COR-L47 (cell line): ENCODE results near the gene SOSTDC1.
"Not testable (repeated sequence)": the region's sequence is repeated elsewhere in the genome, so short reads cannot be mapped to it uniquely, and the experiment has no call there.

Experiments used
- DNase-seq: peaks from one replicate; lab custom pipeline; 2025; lab: John Stamatoyannopoulos, UW

The SOSTDC1 gene

GRCh38 chr7:16462431-16462889 is 3.1 kb downstream of the SOSTDC1 start:
- DNase-seq = no peak

- no peak for DNase-seq
Measured at GRCh38 chr7:16460789-16461493, 4.6 kb downstream of the SOSTDC1 start.

GRCh38 chr7:16456303-16456702 is 9.2 kb downstream of the SOSTDC1 start:
- DNase-seq = not testable (repeated sequence)

DNA sequence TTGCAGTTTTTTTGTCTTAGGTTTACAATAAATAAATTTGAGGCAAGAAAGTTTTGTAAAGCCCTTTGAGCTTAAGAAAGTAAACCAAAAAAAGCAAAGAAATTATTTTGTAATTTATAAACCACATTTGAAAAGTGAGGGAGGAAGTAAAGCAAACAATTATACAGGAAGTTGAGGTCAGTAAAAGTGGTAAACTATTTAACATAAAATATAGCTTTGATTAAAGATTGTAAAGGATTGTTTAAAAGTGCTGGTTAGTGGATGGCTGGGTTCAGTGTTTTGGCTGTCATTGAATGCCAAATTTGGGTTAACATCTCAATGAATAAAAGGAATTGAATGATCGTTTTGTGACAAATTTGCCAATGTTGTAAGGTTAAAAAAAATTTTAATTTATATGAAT is 9.9 kb downstream of the SOSTDC1 start:
- DNase-seq = no peak

GRCh38 chr7:16450366-16450765 is 15.2 kb downstream of the SOSTDC1 start:
- DNase-seq = no peak

DNA sequence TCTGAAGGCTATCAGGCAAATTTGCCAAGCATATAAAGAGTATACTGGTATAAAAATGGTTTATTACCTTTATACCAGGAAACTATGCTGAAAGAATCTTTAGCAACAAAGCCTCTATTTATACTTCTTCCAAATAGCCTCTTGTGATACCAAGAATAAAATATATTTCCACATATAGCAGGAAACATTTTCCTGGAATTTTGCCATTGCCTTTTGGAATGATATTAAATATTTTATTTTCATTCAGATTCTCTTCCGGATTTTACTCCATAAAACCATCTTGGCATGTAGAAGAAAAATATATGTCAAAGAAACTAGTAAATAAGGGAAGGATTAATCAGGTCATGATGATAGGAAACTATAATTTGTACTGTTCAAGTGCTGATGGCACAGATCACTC is 17.7 kb downstream of the SOSTDC1 start:
- no peak for DNase-seq

- DNase-seq = no peak
Measured at GRCh38 chr7:16446508-16446907, 19.0 kb downstream of the SOSTDC1 start.

GRCh38 chr7:16443871-16444270 is 21.7 kb downstream of the SOSTDC1 start:
- DNase-seq = not testable (repeated sequence)

- no peak for DNase-seq
Measured at GRCh38 chr7:16438988-16439387, 26.6 kb downstream of the SOSTDC1 start.

GRCh38 chr7:16436306-16436705 is 29.2 kb downstream of the SOSTDC1 start:
- no peak for DNase-seq

GRCh38 chr7:16433568-16434122 is 31.9 kb downstream of the SOSTDC1 start:
- DNase-seq = no peak

- no peak for DNase-seq
Measured at GRCh38 chr7:16432425-16432731, 33.2 kb downstream of the SOSTDC1 start.

DNA sequence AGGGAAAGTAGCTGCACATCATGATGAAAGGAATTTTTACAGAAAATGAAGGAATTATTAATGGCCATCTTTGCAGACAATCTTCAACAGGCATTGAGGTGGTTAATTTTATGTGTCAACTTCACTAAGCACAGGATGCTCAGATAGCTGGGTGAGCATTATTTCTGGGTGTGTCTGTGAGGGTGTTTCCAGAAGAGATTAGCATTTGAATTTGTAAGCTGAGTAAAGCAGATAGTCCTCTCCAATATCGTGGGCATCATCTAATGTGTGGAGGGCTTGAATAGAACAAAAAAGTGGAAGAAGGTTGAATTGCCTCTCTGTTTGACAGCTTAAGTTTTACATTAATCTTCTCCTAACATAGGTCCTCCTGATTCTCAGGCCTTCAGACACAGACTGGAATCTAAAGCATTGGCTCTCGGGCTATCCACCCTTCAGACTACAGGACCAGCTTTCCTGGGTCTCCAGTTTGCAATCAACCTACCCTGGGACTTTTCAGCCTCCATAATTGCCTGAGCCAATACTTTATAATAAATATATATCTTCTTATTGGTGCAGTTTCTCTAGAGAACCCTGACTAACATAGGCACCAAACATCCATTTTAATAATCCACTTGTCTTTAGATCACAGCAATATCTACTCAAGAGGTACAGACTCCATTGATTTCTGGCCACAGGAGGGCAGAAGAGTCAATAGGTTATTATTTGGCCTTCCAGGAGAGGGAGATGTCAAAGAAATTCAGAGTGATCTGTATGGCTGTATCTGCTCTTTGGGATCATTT is 33.7 kb downstream of the SOSTDC1 start:
- DNase-seq = peak; percentile 14

- DNase-seq = no peak
Measured at GRCh38 chr7:16430133-16430532, 35.4 kb downstream of the SOSTDC1 start.

DNA sequence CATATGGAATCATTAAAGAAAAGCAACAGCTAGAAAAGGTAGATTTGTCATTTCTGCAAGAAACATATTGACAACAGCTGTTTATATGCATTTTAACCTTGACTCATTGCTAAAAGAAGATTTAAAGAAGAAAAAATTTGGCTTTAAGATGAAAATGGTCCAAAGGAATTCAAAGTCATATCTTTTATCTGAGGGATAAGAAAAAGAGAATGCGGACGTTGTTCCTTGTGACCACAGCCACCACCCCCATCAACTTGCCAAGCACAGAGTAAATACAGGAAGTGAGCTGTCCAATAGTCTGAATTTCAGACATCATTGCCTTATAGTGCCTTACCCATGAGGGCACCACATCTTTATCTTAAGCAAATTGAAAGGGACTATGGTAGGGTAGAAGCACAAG is 36.9 kb downstream of the SOSTDC1 start:
- no peak for DNase-seq

DNA sequence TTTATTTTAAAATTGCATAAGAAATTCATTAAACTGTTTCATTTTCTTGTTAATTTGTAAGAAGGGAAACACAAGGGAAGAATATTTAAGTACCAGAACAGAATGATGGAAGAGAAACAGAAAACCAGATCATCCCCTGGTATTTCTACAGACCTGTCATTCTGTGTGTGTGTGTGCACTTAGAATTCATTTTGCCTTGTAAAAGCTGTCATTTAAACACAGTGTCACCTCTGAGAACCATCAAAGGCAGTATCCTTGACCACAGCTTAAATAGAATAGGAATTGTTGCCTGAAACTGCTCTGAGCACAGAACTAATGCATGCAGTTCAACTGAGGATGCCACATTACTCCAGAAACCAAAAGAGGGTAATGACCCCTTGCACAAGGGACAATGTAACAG is 37.4 kb downstream of the SOSTDC1 start:
- DNase-seq = no peak

- no peak for DNase-seq
Measured at GRCh38 chr7:16423761-16424160, 41.8 kb downstream of the SOSTDC1 start.

DNA sequence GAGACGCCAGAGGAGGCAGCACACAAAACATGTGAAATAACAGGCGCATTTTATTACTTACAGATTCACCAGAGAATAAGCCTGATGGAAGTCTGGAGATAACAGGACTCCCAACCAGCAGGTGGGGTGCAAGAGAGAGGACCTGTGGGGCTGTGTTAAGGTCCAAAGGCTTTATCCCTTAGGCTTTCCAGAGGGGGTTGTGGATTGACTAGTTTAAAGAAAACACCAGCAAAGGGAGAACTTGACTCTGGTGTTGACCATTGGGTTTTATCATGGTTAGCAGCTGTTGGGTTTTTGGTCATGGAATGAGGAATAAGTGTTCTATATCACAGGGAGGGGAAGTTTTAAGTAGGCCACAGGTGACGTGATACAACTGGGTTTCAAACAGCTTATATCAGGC is 42.6 kb downstream of the SOSTDC1 start:
- no peak for DNase-seq

DNA sequence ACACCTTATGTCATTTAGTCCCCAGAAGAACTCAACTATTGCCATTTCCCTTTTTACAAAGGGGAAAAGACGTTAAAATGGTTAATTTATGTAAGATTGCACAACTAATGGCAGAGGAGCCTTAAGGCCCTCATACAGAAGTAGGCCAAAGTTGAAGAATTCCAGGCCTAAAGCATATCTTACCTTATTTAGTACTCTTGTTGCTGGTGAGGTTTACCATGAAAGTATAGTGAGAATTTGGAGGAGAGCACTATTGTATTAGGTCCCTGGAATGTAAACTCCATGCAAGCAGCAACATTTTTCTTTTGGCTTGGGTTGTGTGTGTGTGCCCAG is 43.5 kb downstream of the SOSTDC1 start:
- DNase-seq = no peak

- no peak for DNase-seq
Measured at GRCh38 chr7:16421333-16422102, 44.0 kb downstream of the SOSTDC1 start, which contains the start of gene CRPPA. TSS of gene CRPPA (minus strand) at chr7:16421538. CDS start at chr7:16421322, 216 bp downstream.

GRCh38 chr7:16420649-16421332 is 44.7 kb downstream of the SOSTDC1 start:
- DNase-seq = peak; percentile 85

DNA sequence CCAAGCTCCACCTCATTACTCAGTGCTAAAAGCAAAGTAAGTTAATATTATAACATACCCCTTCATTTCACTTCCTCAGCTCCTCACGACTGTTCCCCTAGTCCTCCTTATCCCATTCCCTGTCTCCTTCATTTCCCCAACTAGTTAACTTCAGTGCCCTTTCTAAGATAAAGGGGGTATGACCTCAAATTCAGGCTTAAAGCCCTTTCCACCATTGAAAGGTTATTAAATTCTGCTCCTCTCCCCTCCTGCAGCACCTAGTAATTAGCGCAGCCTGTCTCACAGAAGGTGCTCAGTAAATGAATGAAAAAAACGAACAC is 45.2 kb downstream of the SOSTDC1 start:
- no peak for DNase-seq
